Skeletal muscle tissue (tissue), 4 donors: ENCODE data around the gene MVB12B. TPM values are rescaled to one million over a fixed set of nuclear protein-coding genes. Genes with fewer than 3 reads are reported as not detected.

Experiments
- H3K27ac ChIP-seq: one replicate; pipeline ENCODE4 v1.7.0; 2013; ENCODE audit warnings: mild to moderate bottlenecking, low read depth, low read length, inconsistent platforms
- H3K27me3 ChIP-seq, 3 donors: one replicate each; pipeline ENCODE4 v1.7.0; 2013; ENCODE audit warnings: low read length in 3 of 3; ENCODE audit not compliant: control insufficient read depth in 3 of 3, insufficient read depth in 3 of 3
- H3K36me3 ChIP-seq, 3 donors: one replicate each; pipeline ENCODE4 v1.7.0; 2013; ENCODE audit warnings: low read length in 3 of 3; ENCODE audit not compliant: control insufficient read depth in 3 of 3, insufficient read depth in 3 of 3
- H3K4me1 ChIP-seq, 3 donors: one replicate each; pipeline ENCODE4 v1.7.0; 2013; ENCODE audit warnings: low read length in 3 of 3, mild to moderate bottlenecking in 3 of 3; ENCODE audit not compliant: control insufficient read depth in 3 of 3, insufficient read depth in 3 of 3
- H3K4me3 ChIP-seq, 3 donors: one replicate each; pipeline ENCODE4 v1.7.0; 2013; ENCODE audit warnings: low read length in 3 of 3
- H3K9ac ChIP-seq, 3 donors: one replicate each; pipeline ENCODE4 v1.7.0; 2013; ENCODE audit warnings: low read length in 3 of 3, mild to moderate bottlenecking in 3 of 3, moderate library complexity in 2 of 3, low read depth in 1 of 3
- H3K9me3 ChIP-seq, 3 donors: one replicate each; pipeline ENCODE4 v1.7.0; 2013; ENCODE audit warnings: low read length in 3 of 3; ENCODE audit not compliant: control insufficient read depth in 3 of 3
- total RNA-seq: library from RNA; depleted of rRNA; stranded (reverse); fragments of >200 nt; gene quantifications from one replicate; pipeline ENCODE4 v1.2.3, GENCODE V29; 2014
- donor health status: Osteomylitis.

Gene MVB12B
- total RNA-seq, 1 donor from 2014 or later = 13.0 TPM

DNA sequence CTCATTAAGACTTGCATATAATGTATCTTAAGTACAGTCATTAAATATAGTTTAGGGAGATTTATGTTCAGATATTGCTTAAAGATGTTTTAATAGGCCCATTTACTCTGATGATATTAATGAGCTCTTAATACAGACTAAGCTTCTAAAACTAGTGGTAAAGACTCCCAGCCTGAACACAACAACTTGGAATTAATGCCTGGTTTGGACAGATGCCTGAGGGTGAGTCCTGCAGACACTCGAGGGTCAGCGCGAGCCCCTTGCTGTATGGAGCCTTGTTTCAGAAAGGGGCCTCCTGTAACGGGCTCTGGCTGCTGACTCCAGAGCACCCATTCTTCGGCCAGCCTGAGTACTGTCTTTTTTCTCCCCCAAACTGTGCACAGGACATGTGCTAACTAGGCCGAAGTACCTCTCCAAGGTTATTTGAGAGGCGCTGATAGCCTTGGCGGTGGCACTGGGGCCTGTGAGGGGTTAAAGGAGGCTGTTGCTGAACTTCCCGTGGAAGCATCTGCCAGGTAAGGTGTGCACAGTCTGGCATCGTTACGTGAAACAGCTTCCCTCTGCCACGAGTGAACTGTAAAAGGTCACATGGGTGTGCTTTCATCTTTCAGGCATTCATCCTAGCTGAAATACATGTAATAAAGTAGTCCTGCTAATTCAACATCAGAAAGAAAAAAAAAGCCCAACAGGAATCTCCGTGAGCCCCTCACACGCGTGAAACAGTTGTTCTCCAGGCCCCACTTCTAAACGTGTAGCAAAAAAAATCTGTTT is 113.4 kb downstream of the MVB12B start:
- Histone ChIP-seq H3K36me3 (peaks cover 0 to 4% (median 2%) of the 10 kb centered on the region in 3 donors), H3K9ac (no peak overlapping the region), H3K4me3 (no peak overlapping the region), H3K4me1 (no peaks in the 10 kb centered on the region), H3K9me3 (no peaks in the 10 kb centered on the region), H3K27me3 (no peaks in the 10 kb centered on the region), H3K27ac (no peak overlapping the region)

GRCh38 chr9:126440940-126441339 is 114.3 kb downstream of the MVB12B start:
- Histone ChIP-seq H3K4me1 (no peaks in the 10 kb centered on the region), H3K27ac (no peak overlapping the region), H3K9ac (no peak overlapping the region), H3K4me3 (no peak overlapping the region), H3K36me3 (peaks cover 0 to 4% (median 2%) of the 10 kb centered on the region in 3 donors), H3K9me3 (no peaks in the 10 kb centered on the region), H3K27me3 (no peaks in the 10 kb centered on the region)

- Histone ChIP-seq H3K9me3 (no peaks in the 10 kb centered on the region), H3K36me3 (peaks cover 0 to 4% (median 2%) of the 10 kb centered on the region in 3 donors), H3K9ac (no peak overlapping the region), H3K27me3 (no peaks in the 10 kb centered on the region), H3K4me1 (no peaks in the 10 kb centered on the region), H3K4me3 (no peak overlapping the region), H3K27ac (no peak overlapping the region)
Observed at GRCh38 chr9:126442636-126443035, 116.0 kb downstream of the MVB12B start.

GRCh38 chr9:126443144-126443543 is 116.5 kb downstream of the MVB12B start:
- no peak overlapping the region for H3K4me3 ChIP-seq
- H3K9ac ChIP-seq = no peak overlapping the region
- no peaks in the 10 kb centered on the region for H3K9me3 ChIP-seq
- no peaks in the 10 kb centered on the region for H3K4me1 ChIP-seq
- H3K27me3 ChIP-seq = no peaks in the 10 kb centered on the region
- peaks cover 0 to 4% (median 4%) of the 10 kb centered on the region in 3 donors for H3K36me3 ChIP-seq
- H3K27ac ChIP-seq = no peak overlapping the region

GRCh38 chr9:126448136-126448535 is 121.5 kb downstream of the MVB12B start:
- Histone ChIP-seq H3K9ac (no peak overlapping the region), H3K4me1 (no peaks in the 10 kb centered on the region), H3K36me3 (peaks cover 0 to 17% (median 5%) of the 10 kb centered on the region in 3 donors), H3K27ac (no peak overlapping the region), H3K9me3 (no peaks in the 10 kb centered on the region), H3K27me3 (no peaks in the 10 kb centered on the region), H3K4me3 (no peak overlapping the region)

GRCh38 chr9:126448865-126449577 is 122.4 kb downstream of the MVB12B start:
- Histone ChIP-seq H3K27ac (no peak overlapping the region), H3K4me3 (no peak overlapping the region), H3K27me3 (no peaks in the 10 kb centered on the region), H3K9ac (peak overlapping the region in 1 of 3 donors; percentile 16), H3K4me1 (no peaks in the 10 kb centered on the region), H3K36me3 (peaks cover 2 to 21% (median 8%) of the 10 kb centered on the region in 3 donors), H3K9me3 (no peaks in the 10 kb centered on the region)

GRCh38 chr9:126449725-126450667 is 123.4 kb downstream of the MVB12B start:
- H3K9me3 ChIP-seq = no peaks in the 10 kb centered on the region
- H3K4me1 ChIP-seq = no peaks in the 10 kb centered on the region
- H3K27me3 ChIP-seq = no peaks in the 10 kb centered on the region
- H3K9ac ChIP-seq = no peak overlapping the region
- H3K36me3 ChIP-seq = peaks cover 2 to 21% (median 8%) of the 10 kb centered on the region in 3 donors
- no peak overlapping the region for H3K27ac ChIP-seq
- H3K4me3 ChIP-seq = no peak overlapping the region

DNA sequence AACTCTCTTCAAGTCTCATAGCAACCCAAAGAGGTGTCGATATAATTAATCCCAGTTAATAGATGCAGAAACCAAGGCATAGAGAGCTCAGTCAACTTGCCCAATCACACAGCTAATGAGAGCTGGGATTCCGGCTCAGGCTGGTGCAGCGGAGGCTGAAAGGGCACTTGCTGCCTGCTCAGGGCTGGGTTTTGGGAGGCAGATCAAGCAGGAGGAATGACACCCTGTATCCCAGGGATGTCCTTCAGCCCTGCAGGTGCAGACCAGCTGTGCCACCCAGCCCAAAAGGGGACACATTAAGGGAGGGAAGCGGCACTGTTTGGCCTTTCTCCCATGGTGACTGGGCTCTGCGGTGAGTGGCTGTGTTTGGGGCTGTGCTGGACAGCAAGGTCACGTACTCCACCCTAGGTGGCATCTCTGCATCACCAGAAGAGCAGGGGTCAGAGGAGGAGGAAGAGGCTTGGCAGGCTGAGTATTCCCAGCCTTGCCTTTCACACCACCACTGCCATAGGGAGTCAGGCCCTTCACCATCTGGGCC is 124.1 kb downstream of the MVB12B start:
- H3K27ac ChIP-seq = no peak overlapping the region
- peaks cover 2 to 21% (median 8%) of the 10 kb centered on the region in 3 donors for H3K36me3 ChIP-seq
- H3K9ac ChIP-seq = no peak overlapping the region
- no peak overlapping the region for H3K4me3 ChIP-seq
- H3K27me3 ChIP-seq = no peaks in the 10 kb centered on the region
- H3K9me3 ChIP-seq = no peaks in the 10 kb centered on the region
- H3K4me1 ChIP-seq = no peaks in the 10 kb centered on the region

- Histone ChIP-seq H3K27ac (no peak overlapping the region), H3K4me1 (peaks cover 0 to under 1% (median 0%) of the 10 kb centered on the region in 3 donors), H3K9ac (no peak overlapping the region), H3K36me3 (peaks cover 2 to 21% (median 8%) of the 10 kb centered on the region in 3 donors), H3K9me3 (no peaks in the 10 kb centered on the region), H3K27me3 (no peaks in the 10 kb centered on the region), H3K4me3 (no peak overlapping the region)
Observed at GRCh38 chr9:126451316-126451885, 124.8 kb downstream of the MVB12B start.
